B cell (primary cell): ENCODE data around the gene PLD3.

Experiments used
- EZH2 ChIP-seq: IDR thresholded peaks from 2 replicates; pipeline ENCODE4 v1.6.1; 2012; ENCODE audit warnings: borderline replicate concordance, low read depth, mild to moderate bottlenecking, moderate library complexity, low read length; ENCODE audit not compliant: insufficient read depth, poor library complexity, severe bottlenecking
- TF ChIP-seq, protein P1 (sequence below): fragments of 200-600 bp; IDR thresholded peaks from one replicate; pipeline ENCODE4 v1.8.0; 2022; ENCODE audit warnings: antibody characterized with exemption, mild to moderate bottlenecking

DNA sequence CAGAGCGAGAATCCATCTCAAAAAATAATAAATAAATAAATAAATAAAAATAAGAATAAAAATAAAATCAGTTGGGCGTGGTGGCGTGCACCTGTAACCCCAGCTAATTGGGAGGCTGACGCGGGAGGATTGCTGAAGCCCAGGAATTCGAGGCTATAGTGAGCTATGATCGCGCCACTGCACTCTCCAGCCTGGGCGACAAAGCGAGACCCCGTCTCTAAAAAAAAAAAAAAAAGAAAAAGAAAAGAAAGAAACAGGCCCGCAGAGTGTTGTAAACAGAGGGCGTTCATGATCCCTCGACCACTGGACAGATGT is 71.9 kb downstream of the PLD3 start:
- TF ChIP-seq EZH2, result no peak
- TF ChIP-seq, protein P1, sequence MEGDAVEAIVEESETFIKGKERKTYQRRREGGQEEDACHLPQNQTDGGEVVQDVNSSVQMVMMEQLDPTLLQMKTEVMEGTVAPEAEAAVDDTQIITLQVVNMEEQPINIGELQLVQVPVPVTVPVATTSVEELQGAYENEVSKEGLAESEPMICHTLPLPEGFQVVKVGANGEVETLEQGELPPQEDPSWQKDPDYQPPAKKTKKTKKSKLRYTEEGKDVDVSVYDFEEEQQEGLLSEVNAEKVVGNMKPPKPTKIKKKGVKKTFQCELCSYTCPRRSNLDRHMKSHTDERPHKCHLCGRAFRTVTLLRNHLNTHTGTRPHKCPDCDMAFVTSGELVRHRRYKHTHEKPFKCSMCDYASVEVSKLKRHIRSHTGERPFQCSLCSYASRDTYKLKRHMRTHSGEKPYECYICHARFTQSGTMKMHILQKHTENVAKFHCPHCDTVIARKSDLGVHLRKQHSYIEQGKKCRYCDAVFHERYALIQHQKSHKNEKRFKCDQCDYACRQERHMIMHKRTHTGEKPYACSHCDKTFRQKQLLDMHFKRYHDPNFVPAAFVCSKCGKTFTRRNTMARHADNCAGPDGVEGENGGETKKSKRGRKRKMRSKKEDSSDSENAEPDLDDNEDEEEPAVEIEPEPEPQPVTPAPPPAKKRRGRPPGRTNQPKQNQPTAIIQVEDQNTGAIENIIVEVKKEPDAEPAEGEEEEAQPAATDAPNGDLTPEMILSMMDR, result no peak
